GM19238 (cell line): ENCODE data around the gene DDX23.
"Not testable (repeated sequence)": the region's sequence is repeated elsewhere in the genome, so short reads cannot be mapped to it uniquely, and the experiment has no call there.

ENCODE experiments used
- DNase-seq: peaks from one replicate; pipeline ENCODE4 v3.0.0; 2011; ENCODE audit warnings: low spot score; ENCODE audit not compliant: insufficient read length

The DDX23 gene

GRCh38 chr12:48851883-48852733 lies at the start of gene DDX23:
TSS of gene DDX23 (minus strand) at chr12:48852163. CDS start at chr12:48845782, 6,381 bp downstream.
- peak; percentile 98 for DNase-seq

DNA sequence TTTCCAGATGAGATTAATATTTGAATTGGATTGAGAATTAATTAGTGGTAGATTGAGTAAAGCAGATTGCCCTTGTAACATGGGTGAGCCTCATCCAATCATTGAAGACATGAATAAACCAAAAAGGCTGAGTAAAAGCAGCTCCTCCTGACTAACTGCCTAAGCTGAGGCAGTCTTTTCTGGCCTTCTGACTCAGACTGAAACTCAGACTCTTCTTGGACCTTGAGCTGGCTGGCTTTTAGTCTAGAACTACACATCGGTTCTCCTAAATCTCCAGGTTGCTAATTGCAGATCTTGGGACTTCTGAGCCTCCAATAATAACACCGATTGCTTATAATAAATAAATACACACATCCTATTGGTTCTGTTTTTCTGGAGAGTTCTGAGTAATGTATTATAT lies 49.3 kb upstream of the DDX23 start:
- peak; percentile 34 for DNase-seq

DNA sequence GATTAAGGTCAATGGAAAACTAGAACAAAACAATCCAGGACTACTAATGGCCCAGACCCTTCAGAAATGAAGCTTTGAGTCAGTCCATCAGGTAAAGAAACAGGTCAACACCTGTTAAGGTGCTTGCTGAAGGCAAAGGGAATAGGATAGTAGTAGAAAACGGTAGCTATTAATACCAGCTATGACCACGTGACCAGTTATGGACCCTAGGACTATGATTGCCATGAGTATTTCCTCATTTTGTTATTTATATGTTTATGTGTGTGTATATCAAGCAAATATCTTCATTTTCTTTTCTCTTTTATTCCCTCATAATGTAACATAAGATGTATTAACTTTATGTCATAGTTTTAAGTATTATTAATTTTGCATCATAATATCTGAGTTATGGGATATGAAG lies 47.7 kb upstream of the DDX23 start:
- no peak for DNase-seq

DNA sequence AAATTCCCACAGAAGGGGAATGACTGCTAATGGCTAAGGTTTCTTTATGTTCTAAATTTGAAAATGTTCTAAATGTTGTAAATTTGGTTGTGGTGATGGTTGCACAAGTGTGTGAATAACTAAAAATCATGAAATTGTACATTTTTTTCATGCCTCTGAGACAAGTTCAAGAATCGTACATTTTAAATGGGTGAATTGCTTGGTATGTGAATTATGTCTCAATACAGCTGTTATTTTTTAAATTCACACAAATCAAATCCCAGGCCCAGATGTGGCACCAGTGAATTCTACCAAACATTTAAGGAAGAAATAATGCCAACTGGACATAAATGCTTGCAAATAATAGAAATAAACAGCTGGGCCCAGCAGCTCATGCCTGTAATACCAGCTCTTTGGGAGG lies 42.3 kb upstream of the DDX23 start:
- DNase-seq = no peak

DNA sequence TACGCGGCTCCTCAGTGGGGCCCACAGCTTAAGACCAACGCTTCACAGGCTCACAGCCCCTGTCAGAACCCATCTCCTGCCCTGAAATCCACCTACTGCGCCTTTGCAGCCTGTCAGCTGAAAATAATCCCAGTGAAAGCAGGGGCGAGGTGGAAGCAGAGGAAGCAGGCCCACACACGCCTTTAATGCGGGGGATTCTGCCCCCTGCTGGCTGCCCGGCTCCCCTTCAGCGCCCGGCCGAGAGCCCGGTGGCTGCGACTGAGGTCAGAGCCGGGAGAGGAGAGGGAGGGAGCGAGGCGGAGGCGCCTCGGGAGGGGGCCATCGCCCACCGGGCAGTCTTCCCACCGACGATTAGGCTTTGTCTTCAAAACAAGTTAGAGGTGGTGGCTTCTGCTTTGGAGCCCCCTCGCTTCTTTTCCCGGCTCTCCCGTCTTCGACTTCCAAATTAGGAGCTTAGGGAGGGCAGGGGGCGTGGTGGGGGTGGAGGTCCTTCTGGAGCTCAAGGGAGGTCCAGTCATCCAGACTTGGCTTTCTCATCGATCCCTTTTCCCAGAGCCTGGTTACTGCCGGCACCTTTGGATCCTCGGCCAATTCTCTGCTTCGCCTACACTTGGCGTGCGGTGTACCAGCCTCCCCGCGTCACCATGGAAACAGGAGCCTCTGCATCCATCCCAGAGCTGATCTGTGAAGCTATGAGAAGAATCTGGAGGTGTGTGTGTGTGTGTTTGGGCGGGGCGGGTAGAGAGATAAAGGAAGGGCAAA lies 38.9 kb upstream of the DDX23 start:
- peak; percentile 58 for DNase-seq

- no peak for DNase-seq
These were observed 37.7 kb upstream of the DDX23 start for GRCh38 chr12:48889679-48890078.

GRCh38 chr12:48883305-48884161 lies 31.6 kb upstream of the DDX23 start:
- no peak for DNase-seq

GRCh38 chr12:48882972-48883304 lies 31.0 kb upstream of the DDX23 start:
- no peak for DNase-seq

DNA sequence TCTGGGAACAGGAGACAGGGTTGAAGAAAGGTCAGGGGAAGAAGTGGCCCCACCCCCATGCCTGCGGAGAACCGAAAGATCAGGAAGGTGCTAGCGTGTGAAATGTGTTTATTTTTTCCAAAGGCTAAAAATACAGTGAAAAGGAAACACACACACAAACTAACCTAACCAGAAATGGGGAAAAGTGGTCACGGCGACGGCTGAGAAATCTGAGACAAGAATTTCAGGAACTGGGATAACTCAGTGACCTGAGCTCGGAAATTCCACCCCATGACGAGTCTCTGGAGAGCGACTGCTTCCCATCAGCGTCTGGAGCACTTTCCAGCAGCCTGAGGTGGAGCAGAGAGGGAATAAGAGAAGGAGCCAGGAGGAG lies 30.3 kb upstream of the DDX23 start:
- DNase-seq = no peak

GRCh38 chr12:48881686-48882314 lies 29.8 kb upstream of the DDX23 start:
- no peak for DNase-seq

GRCh38 chr12:48880647-48881046 lies 28.7 kb upstream of the DDX23 start:
- DNase-seq = no peak

GRCh38 chr12:48878548-48878947 lies 26.6 kb upstream of the DDX23 start:
- DNase-seq = no peak

- no peak for DNase-seq
These were observed 24.1 kb upstream of the DDX23 start for GRCh38 chr12:48875944-48876515.

DNA sequence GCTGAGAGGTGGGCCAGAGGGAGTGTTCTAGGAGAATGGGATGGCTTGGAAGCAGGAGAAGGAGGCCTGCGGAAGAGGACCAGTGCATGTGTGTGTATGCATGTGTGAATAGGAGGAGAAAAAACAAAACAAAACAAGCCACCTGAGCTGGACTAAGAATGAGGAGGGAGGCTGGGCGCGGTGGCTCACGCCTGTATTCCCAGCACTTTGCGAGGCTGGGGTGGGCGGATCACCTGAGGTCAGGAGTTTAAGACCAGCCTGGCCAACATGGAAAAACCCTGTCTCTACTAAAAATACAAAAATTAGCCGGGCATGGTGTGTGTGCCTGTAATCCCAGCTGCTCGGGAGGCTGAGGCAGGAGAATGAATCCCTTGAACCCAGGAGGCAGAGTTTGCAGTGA lies 21.6 kb upstream of the DDX23 start:
- DNase-seq = not testable (repeated sequence)

DNA sequence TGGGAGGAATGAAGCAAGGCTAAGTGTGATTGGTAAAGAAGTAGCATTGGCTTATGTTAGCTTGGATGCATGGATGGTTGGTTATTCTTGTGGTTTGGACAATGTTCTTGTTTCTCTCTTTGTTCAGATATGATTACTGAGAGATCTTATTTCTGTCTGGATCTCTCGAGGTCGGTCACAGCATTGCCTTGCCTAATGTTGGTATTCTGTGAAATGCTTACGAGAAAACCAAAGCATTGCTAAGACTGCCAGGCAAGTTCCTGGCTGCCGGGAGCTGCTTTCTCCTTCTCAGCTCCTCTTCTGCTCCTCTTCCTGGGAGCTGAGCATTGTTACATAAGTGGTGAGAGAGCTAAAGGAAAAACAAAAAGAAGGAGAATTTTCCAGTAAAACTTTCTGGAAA lies 21.1 kb upstream of the DDX23 start:
- DNase-seq = no peak

- DNase-seq = no peak
These were observed 17.2 kb upstream of the DDX23 start for GRCh38 chr12:48869191-48869590.

DNA sequence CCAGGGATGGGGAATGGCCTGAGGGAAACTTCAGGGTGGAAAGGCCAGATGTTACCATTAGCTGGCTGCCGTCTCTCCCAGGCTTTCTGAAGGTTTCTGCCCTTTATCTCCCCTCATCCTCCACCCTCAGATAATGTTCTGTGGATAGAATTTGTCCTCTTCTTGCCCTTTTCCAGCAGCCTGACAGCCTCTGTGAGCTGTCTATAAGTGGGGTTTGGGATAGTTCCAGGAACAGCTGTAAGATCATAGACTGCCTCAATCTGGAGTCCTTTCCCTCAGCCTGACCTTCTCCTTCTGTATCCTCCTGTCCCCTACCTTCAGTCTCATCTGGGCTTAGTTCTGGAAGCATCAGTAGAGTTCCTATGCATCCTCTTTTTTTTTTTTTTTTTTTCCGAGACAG lies 16.5 kb upstream of the DDX23 start:
- DNase-seq = no peak

DNA sequence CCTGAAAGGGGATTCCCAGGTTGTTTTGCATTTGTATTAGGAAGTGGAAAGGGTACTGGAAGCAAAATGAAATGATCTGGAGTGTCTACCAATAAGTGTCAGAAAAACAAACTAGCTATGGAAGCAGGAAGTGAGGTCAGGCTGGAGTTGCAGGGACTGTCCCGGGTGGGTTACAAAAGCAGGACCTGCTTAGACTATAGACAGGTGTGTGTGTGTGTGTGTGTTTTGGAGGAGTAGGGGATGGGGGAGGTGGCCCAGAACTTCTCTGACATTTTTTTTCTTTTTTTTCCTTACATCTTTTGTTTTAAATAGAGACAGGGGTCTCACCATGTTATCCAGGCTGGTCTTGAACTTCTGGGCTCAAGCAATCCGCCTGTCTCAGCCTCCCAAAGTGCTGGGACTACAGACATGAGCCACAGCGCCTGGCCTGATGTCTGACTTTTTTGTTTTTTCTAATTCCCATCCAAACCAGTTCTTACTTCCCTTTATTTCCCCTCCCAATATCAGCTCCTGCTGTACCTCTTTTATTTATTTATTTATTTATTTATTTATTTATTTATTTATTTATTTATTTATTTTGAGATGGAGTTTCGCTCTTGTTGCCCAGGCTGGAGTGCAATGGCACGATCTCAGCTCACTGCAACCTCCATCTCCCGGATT lies 14.2 kb upstream of the DDX23 start:
- DNase-seq = no peak

DNA sequence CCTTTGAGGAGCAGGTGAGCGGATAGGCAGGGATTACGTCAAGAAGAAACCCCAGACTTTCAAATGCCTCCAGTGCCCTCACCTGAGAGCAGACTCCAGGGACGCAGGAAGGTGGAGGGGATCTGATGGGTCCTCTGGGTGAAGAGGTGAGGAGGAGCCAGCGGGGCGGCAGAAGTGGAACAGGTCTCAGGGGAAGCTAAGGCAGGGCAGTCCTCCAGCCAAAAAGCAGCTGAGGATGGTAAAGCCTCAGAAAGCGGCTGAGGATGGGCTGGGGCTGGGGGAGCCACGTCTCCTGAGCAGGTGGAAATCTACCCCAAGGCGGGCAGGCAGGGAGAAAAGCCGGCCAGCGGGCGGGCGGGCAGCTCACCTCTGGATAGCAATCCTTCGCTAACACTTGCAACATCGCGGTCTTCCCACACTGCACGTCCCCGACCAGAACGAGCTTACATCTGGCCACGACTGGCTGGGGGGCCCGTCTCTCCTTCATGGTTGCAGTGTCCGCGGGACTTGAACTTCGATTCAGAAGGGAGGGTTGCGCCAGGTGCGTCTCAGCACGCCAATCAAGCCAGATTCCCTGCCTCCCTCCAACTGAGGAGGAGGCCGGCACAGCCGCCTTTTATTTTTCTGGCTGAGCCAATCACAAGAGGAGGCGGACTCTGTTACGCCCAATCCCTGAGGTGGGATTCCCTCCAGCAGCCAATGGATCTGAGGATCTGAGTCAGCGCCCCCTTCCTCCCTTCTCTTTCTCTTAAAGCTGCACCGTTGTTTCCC lies 13.5 kb upstream of the DDX23 start, which contains the start of gene RND1:
TSS of gene RND1 (minus strand) at position 590 of the 771 bp plus-strand sequence. CDS start at position 487, 103 bp downstream.
- DNase-seq = peak; percentile 86

DNA sequence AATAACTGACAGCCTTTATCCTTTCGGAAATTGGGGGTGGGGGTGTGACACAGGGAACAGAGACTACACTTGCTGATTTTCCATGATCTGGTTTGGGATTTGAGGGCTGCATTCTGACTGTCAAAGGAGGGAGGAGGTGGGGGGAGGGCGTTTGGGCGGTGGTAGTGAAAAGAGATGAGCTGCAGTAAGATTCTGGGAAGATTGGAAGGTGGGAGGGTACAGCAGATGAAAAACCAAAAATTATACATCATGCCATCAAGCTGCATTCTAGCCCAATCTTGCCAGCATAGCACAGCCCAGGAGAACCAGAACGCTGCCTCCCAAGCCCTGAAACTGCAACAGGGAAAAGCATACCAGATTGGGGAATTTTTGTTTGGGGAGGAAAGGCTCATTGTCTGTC lies 11.3 kb upstream of the DDX23 start:
- no peak for DNase-seq
